ENCODE measurements around the gene MAU2.
"Not testable (repeated sequence)": the region's sequence is repeated elsewhere in the genome, so short reads cannot be mapped to it uniquely, and the experiment has no call there.

Gene MAU2

GRCh38 chr19:19385131-19385895, 64.7 kb downstream of the MAU2 start:
- DNase-seq, result peak; percentile 99

- peak; percentile 43 to 53 for DNase-seq
These were observed 65.6 kb downstream of the MAU2 start for GRCh38 chr19:19385896-19386869.

- no peak for DNase-seq
These were observed 66.5 kb downstream of the MAU2 start for GRCh38 chr19:19387108-19387507.

GRCh38 chr19:19388568-19389555, 68.2 kb downstream of the MAU2 start:
- no peak for DNase-seq

GRCh38 chr19:19389683-19390082, 69.1 kb downstream of the MAU2 start:
- DNase-seq, result not testable (repeated sequence)

- DNase-seq, result not testable (repeated sequence)
These were observed 73.7 kb downstream of the MAU2 start for GRCh38 chr19:19394333-19394732.

- no peak for DNase-seq
These were observed 79.3 kb downstream of the MAU2 start for GRCh38 chr19:19399733-19400433.

GRCh38 chr19:19402656-19403372, 82.2 kb downstream of the MAU2 start:
- DNase-seq, result no peak

GRCh38 chr19:19403373-19403901, 82.8 kb downstream of the MAU2 start:
- peak; percentile 17 to 31 for DNase-seq

- DNase-seq, result peak; percentile 91 to 94
These were observed 84.5 kb downstream of the MAU2 start, which contains the start of gene GATAD2A for GRCh38 chr19:19404879-19405860. GATAD2A (plus strand) TSS chr19:19405675; CDS start chr19:19465346, 59,671 bp downstream.

GRCh38 chr19:19405971-19406877, 85.6 kb downstream of the MAU2 start:
- DNase-seq, result peak; percentile 47 to 63

- peak; percentile 50 to 66 for DNase-seq
These were observed 86.4 kb downstream of the MAU2 start for GRCh38 chr19:19406878-19407632.

- DNase-seq, result no peak
These were observed 87.0 kb downstream of the MAU2 start for GRCh38 chr19:19407633-19407930.
